Testis (tissue), 2 donors: ENCODE measurements around the gene SPATA32.

ENCODE experiments used
- CTCF ChIP-seq, 3 experiments: fragments of 450-650 bp in 2 of 3; fragments of 200-600 bp in 1 of 3; sonication (generic) in 1 of 3; IDR thresholded peaks; one replicate each; pipeline ENCODE4 v1.5.1; 2016 to 2019; ENCODE audit warnings: antibody characterized with exemption in 3 of 3, mild to moderate bottlenecking in 2 of 3, moderate library complexity in 1 of 3
- POLR2A ChIP-seq: fragments of 450-650 bp; IDR thresholded peaks from one replicate; pipeline ENCODE4 v1.6.1; 2017; ENCODE audit warnings: antibody characterized with exemption, mild to moderate bottlenecking, moderate library complexity

GRCh38 chr17:45277992-45278391, 16.1 kb upstream of the SPATA32 start:
- TF ChIP-seq CTCF (IDR thresholded peaks at IDR 0.05) (no peak), POLR2A (no peak)
